Naive thymus-derived CD4-positive, alpha-beta T cell (primary cell): ENCODE measurements around the gene PFDN6. TPM values are rescaled to one million over a fixed set of nuclear protein-coding genes. Genes with fewer than 3 reads are reported as not detected.

ENCODE experiments used
- ATAC-seq: fragments of 150-1000 bp; cut with Tn5 transposase; 2 replicates; pipeline ENCODE4 v1.10.0; 2021; ENCODE audit warnings: mild to moderate bottlenecking, moderate library complexity
- CTCF ChIA-PET: fragments of 350-600 bp; sonication (Branson Sonifier 250); formaldehyde crosslinking; loops from one replicate; lab custom pipeline; 2021; ENCODE audit warnings: antibody characterized with exemption; lab: Charles Lee
- POLR2A ChIA-PET: fragments of 350-600 bp; sonication (Branson Sonifier 250); formaldehyde crosslinking; loops from one replicate; lab custom pipeline; 2021; ENCODE audit warnings: antibody characterized with exemption, inconsistent platforms; lab: Charles Lee
- DNase-seq, 9 donors: peaks; one replicate each; pipeline versions ENCODE4 v3.0.0 to v3.0.0-alpha.2; 2020 to 2022; ENCODE audit warnings: mixed read lengths in 1 of 9
- H3K27ac ChIP-seq: one replicate; pipeline ENCODE4 v1.7.0; 2013; ENCODE audit warnings: mild to moderate bottlenecking, low read depth, low read length, moderate library complexity
- H3K27me3 ChIP-seq, 2 donors: one replicate each; pipeline ENCODE4 v1.7.0; 2013; ENCODE audit warnings: low read length in 2 of 2, mild to moderate bottlenecking in 2 of 2, moderate library complexity in 2 of 2; ENCODE audit not compliant: control insufficient read depth in 2 of 2, insufficient read depth in 2 of 2
- H3K36me3 ChIP-seq, 3 experiments: 1 replicate in 2 of 3; 2 replicates in 1 of 3; pipeline ENCODE4 v1.7.0; 2013; ENCODE audit warnings: low read length in 3 of 3, mild to moderate bottlenecking in 3 of 3, moderate library complexity in 1 of 3; ENCODE audit not compliant: insufficient read depth in 3 of 3, control insufficient read depth in 2 of 3
- H3K4me1 ChIP-seq, 2 donors: one replicate each; pipeline ENCODE4 v1.7.0; 2013; ENCODE audit warnings: low read length in 2 of 2, mild to moderate bottlenecking in 2 of 2, moderate library complexity in 1 of 2; ENCODE audit not compliant: control insufficient read depth in 2 of 2, insufficient read depth in 2 of 2
- H3K4me3 ChIP-seq: 2 replicates; pipeline ENCODE4 v1.7.0; 2013; ENCODE audit warnings: mild to moderate bottlenecking, low read length
- H3K9me3 ChIP-seq, 3 experiments: 1 replicate in 2 of 3; 2 replicates in 1 of 3; pipeline ENCODE4 v1.7.0; 2013; ENCODE audit warnings: low read length in 3 of 3; ENCODE audit not compliant: control insufficient read depth in 2 of 3
- H3K27ac Mint-ChIP-seq, 9 donors: one replicate each; pipeline ENCODE4 v1.8.0; 2020 to 2022; ENCODE audit warnings: mixed read lengths in 9 of 9, mild to moderate bottlenecking in 8 of 9, moderate library complexity in 5 of 9, inconsistent platforms in 2 of 9
- H3K27me3 Mint-ChIP-seq, 5 donors: one replicate each; pipeline ENCODE4 v1.8.0; 2021 to 2022; ENCODE audit warnings: mixed read lengths in 5 of 5, mild to moderate bottlenecking in 1 of 5
- H3K36me3 Mint-ChIP-seq, 5 donors: one replicate each; pipeline ENCODE4 v1.8.0; 2020 to 2022; ENCODE audit warnings: mixed read lengths in 5 of 5, mild to moderate bottlenecking in 3 of 5, inconsistent platforms in 1 of 5
- H3K4me1 Mint-ChIP-seq, 7 donors: one replicate each; pipeline ENCODE4 v1.8.0; 2020 to 2022; ENCODE audit warnings: mixed read lengths in 7 of 7, mild to moderate bottlenecking in 3 of 7, inconsistent platforms in 1 of 7
- H3K4me3 Mint-ChIP-seq, 10 donors: one replicate each; pipeline ENCODE4 v1.8.0; 2020 to 2022; ENCODE audit warnings: mild to moderate bottlenecking in 10 of 10, mixed read lengths in 10 of 10, moderate library complexity in 6 of 10, inconsistent platforms in 2 of 10
- H3K9me3 Mint-ChIP-seq, 11 donors: one replicate each; pipeline ENCODE4 v1.8.0; 2020 to 2022; ENCODE audit warnings: mixed read lengths in 11 of 11, mild to moderate bottlenecking in 4 of 11, inconsistent platforms in 1 of 11, moderate library complexity in 1 of 11
- intact Hi-C, 2 donors: fragments of 100-400 bp; cut with micrococcal nuclease; formaldehyde crosslinking; loops; one replicate each; pipeline ENCODE4 v1.15.1; 2023
- polyA plus RNA-seq, 2 donors: library from polyadenylated mRNA; unstranded; fragments of 300-500 nt; fragmentation: Illumina TruSeq; gene quantifications; one replicate each; pipeline ENCODE4 v1.2.3, GENCODE V29; 2021
- total RNA-seq, 6 experiments: library from RNA in 5 of 6; stranded (reverse) in 5 of 6; gene quantifications; 1 replicate in 5 of 6; 2 replicates in 1 of 6; pipeline ENCODE4 v1.2.3 and lab custom pipeline; 2021 to 2026

Gene PFDN6
- total and polyA plus RNA-seq, 7 experiments from 2014 or later = 14.6 to 73.2 (median 35.5) TPM

- intact Hi-C loops = loop anchor here (1.0 kb wide), 13 partner anchors 9 to 131 kb away; partner anchors contain the start of genes KIFC1 (in 2 of the 2), PFDN6 (in 2 of the 2), TAPBP (in 2 of the 2) and VPS52 (in 2 of the 2)
- CTCF ChIA-PET = interaction anchor here (0.7 to 1.1 kb wide), 2 partner anchors 102 to 1782 kb away, joined by 3 read pairs; partner anchors contain the start of gene DDX39B
- H3K27ac ChIP-seq = peak overlapping the region; percentile 84
- peaks cover 13 to 34% (median 22%) of the 10 kb centered on the region in 3 experiments for H3K36me3 ChIP-seq
- Mint-ChIP-seq H3K27me3 (peaks cover 0 to 4% (median 0%) of the 10 kb centered on the region in 5 donors), H3K27ac (peak overlapping the region; percentile 89 to 99 (median 97)), H3K9me3 (peaks cover 0 to 2% (median 0%) of the 10 kb centered on the region in 11 donors), H3K36me3 (peaks cover 6 to 30% (median 17%) of the 10 kb centered on the region in 5 donors), H3K4me3 (peak overlapping the region; percentile 81 to 100 (median 98)), H3K4me1 (peaks cover 34 to 59% (median 53%) of the 10 kb centered on the region in 7 donors)
- H3K27me3 ChIP-seq = no peaks in the 10 kb centered on the region
- ATAC-seq (no peak), DNase-seq (peak in 1 of 9 donors; percentile 26)
- peaks cover 41% of the 10 kb centered on the region in 2 donors for H3K4me1 ChIP-seq
- H3K4me3 ChIP-seq = peak overlapping the region; percentile 64
- no peaks in the 10 kb centered on the region for H3K9me3 ChIP-seq
- POLR2A ChIA-PET = interaction anchor here (0.6 to 1.5 kb wide), 2 partner anchors 22 to 251 kb away, joined by 3 to 7 read pairs; no protein-coding TSS in a partner anchor
These were observed 34.2 kb downstream of the PFDN6 start for GRCh38 chr6:33323623-33323948.

GRCh38 chr6:33324125-33324524 is 34.7 kb downstream of the PFDN6 start:
- H3K9me3 ChIP-seq = no peaks in the 10 kb centered on the region
- CTCF ChIA-PET = interaction anchor here (1.1 kb wide), 1 partner anchor 101 kb away, joined by 3 read pairs; no protein-coding TSS in a partner anchor
- peaks cover 36 to 37% of the 10 kb centered on the region in 2 donors for H3K4me1 ChIP-seq
- peaks cover 29 to 54% (median 48%) of the 10 kb centered on the region in 7 donors for H3K4me1 Mint-ChIP-seq
- peak overlapping the region; percentile 64 for H3K4me3 ChIP-seq
- peaks cover 0 to 2% (median 0%) of the 10 kb centered on the region in 11 donors for H3K9me3 Mint-ChIP-seq
- peak overlapping the region; percentile 89 to 99 (median 97) for H3K27ac Mint-ChIP-seq
- H3K4me3 Mint-ChIP-seq = peak overlapping the region; percentile 81 to 100 (median 98)
- peaks cover 4 to 25% (median 15%) of the 10 kb centered on the region in 5 donors for H3K36me3 Mint-ChIP-seq
- intact Hi-C loops = no loop called here
- DNase-seq (no peak), ATAC-seq (no peak)
- peaks cover 13 to 29% (median 20%) of the 10 kb centered on the region in 3 experiments for H3K36me3 ChIP-seq
- POLR2A ChIA-PET = interaction anchor here (1.5 kb wide), 1 partner anchor 23 kb away, joined by 7 read pairs; no protein-coding TSS in a partner anchor
- H3K27ac ChIP-seq = peak overlapping the region; percentile 84
- peaks cover 0 to 4% (median 0%) of the 10 kb centered on the region in 5 donors for H3K27me3 Mint-ChIP-seq
- no peaks in the 10 kb centered on the region for H3K27me3 ChIP-seq

GRCh38 chr6:33329058-33329457 is 39.7 kb downstream of the PFDN6 start:
- no peak overlapping the region for H3K27ac ChIP-seq
- Mint-ChIP-seq H3K27me3 (no peaks in the 10 kb centered on the region), H3K4me1 (peaks cover 0 to 20% (median 9%) of the 10 kb centered on the region in 7 donors), H3K36me3 (no peaks in the 10 kb centered on the region), H3K27ac (no peak overlapping the region), H3K9me3 (no peaks in the 10 kb centered on the region), H3K4me3 (no peak overlapping the region)
- peaks cover 2 to 3% of the 10 kb centered on the region in 2 donors for H3K4me1 ChIP-seq
- H3K36me3 ChIP-seq = no peaks in the 10 kb centered on the region
- intact Hi-C loops = no loop called here
- ATAC-seq (no peak), DNase-seq (no peak)
- no peaks in the 10 kb centered on the region for H3K27me3 ChIP-seq
- POLR2A ChIA-PET = interaction anchor here (0.6 to 1.8 kb wide), 5 partner anchors 10 to 88 kb away, joined by 3 to 5 read pairs (median 3); no protein-coding TSS in a partner anchor
- H3K4me3 ChIP-seq = no peak overlapping the region
- no peaks in the 10 kb centered on the region for H3K9me3 ChIP-seq
- CTCF ChIA-PET = interaction anchor here (0.6 kb wide), 1 partner anchor 1341 kb away, joined by 3 read pairs; no protein-coding TSS in a partner anchor

GRCh38 chr6:33330736-33331135 is 41.3 kb downstream of the PFDN6 start:
- no peak overlapping the region for H3K27ac ChIP-seq
- Mint-ChIP-seq H3K27me3 (no peaks in the 10 kb centered on the region), H3K27ac (no peak overlapping the region), H3K4me3 (no peak overlapping the region), H3K4me1 (peaks cover 4 to 23% (median 13%) of the 10 kb centered on the region in 7 donors), H3K9me3 (no peaks in the 10 kb centered on the region), H3K36me3 (no peaks in the 10 kb centered on the region)
- no peaks in the 10 kb centered on the region for H3K27me3 ChIP-seq
- POLR2A ChIA-PET = no interaction called here
- CTCF ChIA-PET = no interaction called here
- H3K4me1 ChIP-seq = no peaks in the 10 kb centered on the region
- no peaks in the 10 kb centered on the region for H3K9me3 ChIP-seq
- no peak overlapping the region for H3K4me3 ChIP-seq
- DNase-seq (no peak), ATAC-seq (no peak)
- intact Hi-C loops = no loop called here
- H3K36me3 ChIP-seq = no peaks in the 10 kb centered on the region

- Mint-ChIP-seq H3K36me3 (no peaks in the 10 kb centered on the region), H3K4me1 (peaks cover 4 to 24% (median 13%) of the 10 kb centered on the region in 7 donors), H3K27ac (peak overlapping the region in 2 of 9 donors; percentile 5 to 25), H3K4me3 (no peak overlapping the region), H3K9me3 (no peaks in the 10 kb centered on the region), H3K27me3 (no peaks in the 10 kb centered on the region)
- no peak for ATAC-seq
- Histone ChIP-seq H3K36me3 (no peaks in the 10 kb centered on the region), H3K4me3 (no peak overlapping the region), H3K4me1 (no peaks in the 10 kb centered on the region), H3K9me3 (no peaks in the 10 kb centered on the region), H3K27ac (no peak overlapping the region), H3K27me3 (no peaks in the 10 kb centered on the region)
- no peak for DNase-seq
- ChIA-PET CTCF (no interaction called here), POLR2A (interaction anchor here (0.6 to 3.1 kb wide), 2 partner anchors 11 to 16 kb away, joined by 4 to 15 read pairs; partner anchors contain the start of gene ZBTB22)
- intact Hi-C loops = no loop called here
These were observed 44.3 kb downstream of the PFDN6 start for GRCh38 chr6:33333666-33334065.

GRCh38 chr6:33335916-33336315 is 46.5 kb downstream of the PFDN6 start:
- no peak for DNase-seq
- intact Hi-C loops = no loop called here
- H3K36me3 ChIP-seq = no peaks in the 10 kb centered on the region
- H3K4me1 ChIP-seq = no peaks in the 10 kb centered on the region
- H3K4me1 Mint-ChIP-seq = peaks cover 7 to 36% (median 16%) of the 10 kb centered on the region in 7 donors
- H3K27me3 ChIP-seq = no peaks in the 10 kb centered on the region
- no peak for ATAC-seq
- no peak overlapping the region for H3K27ac Mint-ChIP-seq
- no peak overlapping the region for H3K4me3 Mint-ChIP-seq
- no peaks in the 10 kb centered on the region for H3K9me3 ChIP-seq
- peaks cover 0 to 1% (median 0%) of the 10 kb centered on the region in 5 donors for H3K27me3 Mint-ChIP-seq
- no peak overlapping the region for H3K27ac ChIP-seq
- ChIA-PET POLR2A (interaction anchor here (0.9 to 1.1 kb wide), 4 partner anchors 8 to 64 kb away, joined by 3 to 6 read pairs (median 4); partner anchors contain the start of genes RPS18 and VPS52), CTCF (no interaction called here)
- no peaks in the 10 kb centered on the region for H3K9me3 Mint-ChIP-seq
- H3K4me3 ChIP-seq = no peak overlapping the region
- peaks cover 0 to 2% (median 0%) of the 10 kb centered on the region in 5 donors for H3K36me3 Mint-ChIP-seq
